ENCODE data around the gene GBA2. TPM values are rescaled to one million over a fixed set of nuclear protein-coding genes. Genes with fewer than 3 reads are reported as not detected.
A peak's percentile ranks its signal among the peaks of the same experiment; 100 is the strongest.

The GBA2 gene
- total RNA-seq, 1 experiment from 2014 or later, result 63.6 TPM

DNA sequence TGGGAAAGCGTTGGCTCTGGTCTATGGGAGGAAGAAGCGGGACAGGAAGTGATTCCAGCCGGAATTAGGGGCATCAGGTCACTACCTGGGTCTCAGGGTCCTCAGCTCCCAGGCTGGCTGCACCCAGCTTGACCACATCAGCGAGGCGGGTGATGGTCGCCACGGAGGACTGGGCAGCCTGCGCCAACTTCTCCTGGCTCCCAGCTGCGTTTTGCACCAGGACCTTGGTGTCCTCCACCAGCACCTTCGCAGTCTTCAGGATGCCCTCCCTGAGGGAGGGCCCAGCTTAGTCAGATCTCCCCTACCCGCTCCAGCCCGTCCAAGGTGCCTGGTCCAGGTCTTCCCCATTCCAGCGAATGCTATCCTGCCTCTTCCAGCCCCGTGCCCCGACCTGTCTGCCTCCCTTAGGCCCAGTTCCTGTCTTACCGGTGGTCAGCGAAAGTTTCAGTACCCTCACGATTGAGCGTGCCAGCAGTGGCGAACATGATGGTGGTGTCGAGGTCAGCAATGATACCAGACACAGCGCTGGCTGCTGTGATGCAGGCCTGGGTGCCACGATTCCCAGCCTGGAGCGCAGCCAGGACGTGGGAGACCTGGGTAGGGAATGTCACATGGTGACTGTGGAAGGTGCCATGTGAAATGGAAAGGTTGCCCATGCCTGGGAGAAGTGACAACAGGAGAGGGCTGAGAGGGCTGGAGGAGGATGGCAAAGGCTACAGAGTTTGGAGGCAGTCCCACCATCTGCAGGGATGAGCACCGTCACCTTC, 44.9 kb downstream of the GBA2 start:
- Histone ChIP-seq H4K20me1 (ENCODE audit: insufficient read depth) (no peaks in the 10 kb centered on the region), H3K4me2 (ENCODE audit: low read length) (no peak overlapping the region), H3K27me3 (ENCODE audit: insufficient read depth, low read length) (no peaks in the 10 kb centered on the region), H3K4me3 (replicated peaks in 1 of 2; ENCODE audit: low read depth in 1 of 2, low read length in 2 of 2) (no peak overlapping the region), H2AFZ (ENCODE audit: low read depth, low read length, poor library complexity, severe bottlenecking) (no peak overlapping the region), H3K9ac (ENCODE audit: low read length) (no peak overlapping the region), H3K9me3 (ENCODE audit: control insufficient read depth in 1 of 2, insufficient read depth in 1 of 2, low read depth in 1 of 2, low read length in 2 of 2) (no peaks in the 10 kb centered on the region), H3K9me2 (ENCODE audit: insufficient read depth) (no peaks in the 10 kb centered on the region), H3K79me2 (ENCODE audit: insufficient read depth, low read length) (no peaks in the 10 kb centered on the region), H3K4me1 (ENCODE audit: control insufficient read depth in 1 of 2, insufficient read depth in 2 of 2, low read length in 2 of 2) (no peaks in the 10 kb centered on the region), H3K27ac (ENCODE audit: low read depth, low read length) (no peak overlapping the region), H3K36me3 (ENCODE audit: control insufficient read depth in 1 of 2, insufficient read depth in 2 of 2, low read length in 2 of 2) (peaks cover 65 to 80% of the 10 kb centered on the region in 2 experiments)
- TF ChIP-seq ZNF274 (IDR thresholded peaks at IDR 0.05; ENCODE audit: low read depth, low read length) (no peak), CBX3 (IDR thresholded peaks at IDR 0.05; ENCODE audit: low read depth) (no peak), SP1 (IDR thresholded peaks at IDR 0.05; ENCODE audit: low read depth) (no peak), JUND (IDR thresholded peaks at IDR 0.05) (no peak)
- TF ChIP-seq, protein P1, sequence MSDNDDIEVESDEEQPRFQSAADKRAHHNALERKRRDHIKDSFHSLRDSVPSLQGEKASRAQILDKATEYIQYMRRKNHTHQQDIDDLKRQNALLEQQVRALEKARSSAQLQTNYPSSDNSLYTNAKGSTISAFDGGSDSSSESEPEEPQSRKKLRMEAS (IDR thresholded peaks at IDR 0.05), result no peak
- TF ChIP-seq, protein P2, sequence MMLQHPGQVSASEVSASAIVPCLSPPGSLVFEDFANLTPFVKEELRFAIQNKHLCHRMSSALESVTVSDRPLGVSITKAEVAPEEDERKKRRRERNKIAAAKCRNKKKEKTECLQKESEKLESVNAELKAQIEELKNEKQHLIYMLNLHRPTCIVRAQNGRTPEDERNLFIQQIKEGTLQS (IDR thresholded peaks at IDR 0.05), result no peak
- DNase-seq (ENCODE audit: low read depth, low spot score) (no peak), ATAC-seq (no peak)
- intact Hi-C loops (cut with micrococcal nuclease), result no loop called here
- BruUV-seq (replicated peaks), result TSS peak; percentile 44
- ChIA-PET RAD21 (ENCODE audit: low non-redundant PET in 1 of 2, low total read pairs in 2 of 2, uncharacterized antibody in 2 of 2, unreplicated experiment in 2 of 2) (no interaction called here), CTCF (no interaction called here), POLR2A (no interaction called here)

DNA sequence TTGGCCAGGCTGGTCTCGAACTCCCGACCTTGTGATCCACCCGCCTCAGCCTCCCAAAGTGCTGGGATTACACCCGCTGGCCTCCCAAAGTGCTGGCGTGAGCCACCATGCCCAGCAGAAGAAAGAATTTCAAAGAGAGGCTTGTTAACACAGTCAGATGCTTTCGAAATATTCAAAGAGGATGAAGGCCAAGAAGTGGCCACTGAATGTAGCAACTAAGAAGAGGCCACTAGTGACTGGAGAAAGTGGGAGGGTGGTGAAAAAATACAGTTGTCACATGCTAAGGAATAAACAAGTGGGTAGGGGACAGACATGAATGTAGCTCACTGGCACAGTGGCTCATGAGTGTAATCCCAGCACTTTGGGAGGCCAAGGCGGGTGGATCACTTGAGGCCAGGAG, 46.3 kb downstream of the GBA2 start:
- Histone ChIP-seq H3K4me3 (replicated peaks in 1 of 2; ENCODE audit: low read depth in 1 of 2, low read length in 2 of 2) (no peak overlapping the region), H3K9me2 (ENCODE audit: insufficient read depth) (no peaks in the 10 kb centered on the region), H3K9ac (ENCODE audit: low read length) (no peak overlapping the region), H3K4me1 (ENCODE audit: control insufficient read depth in 1 of 2, insufficient read depth in 2 of 2, low read length in 2 of 2) (no peaks in the 10 kb centered on the region), H2AFZ (ENCODE audit: low read depth, low read length, poor library complexity, severe bottlenecking) (no peak overlapping the region), H3K36me3 (ENCODE audit: control insufficient read depth in 1 of 2, insufficient read depth in 2 of 2, low read length in 2 of 2) (peaks cover 64 to 86% of the 10 kb centered on the region in 2 experiments), H3K79me2 (ENCODE audit: insufficient read depth, low read length) (no peaks in the 10 kb centered on the region), H3K9me3 (ENCODE audit: control insufficient read depth in 1 of 2, insufficient read depth in 1 of 2, low read depth in 1 of 2, low read length in 2 of 2) (no peaks in the 10 kb centered on the region), H4K20me1 (ENCODE audit: insufficient read depth) (no peaks in the 10 kb centered on the region), H3K27me3 (ENCODE audit: insufficient read depth, low read length) (no peaks in the 10 kb centered on the region), H3K4me2 (ENCODE audit: low read length) (no peak overlapping the region), H3K27ac (ENCODE audit: low read depth, low read length) (no peak overlapping the region)
- intact Hi-C loops (cut with micrococcal nuclease), result no loop called here
- BruUV-seq (replicated peaks), result no TSS peak
- CTCF ChIA-PET, result no interaction called here
- DNase-seq (ENCODE audit: low read depth, low spot score) (no peak), ATAC-seq (no peak)
- RAD21 ChIA-PET (ENCODE audit: low non-redundant PET in 1 of 2, low total read pairs in 2 of 2, uncharacterized antibody in 2 of 2, unreplicated experiment in 2 of 2), result no interaction called here
- POLR2A ChIA-PET, result no interaction called here
- TF ChIP-seq EGR1 (IDR thresholded peaks at IDR 0.05; ENCODE audit: low read depth) (no peak), JUND (IDR thresholded peaks at IDR 0.05) (no peak), ZNF274 (IDR thresholded peaks at IDR 0.05; ENCODE audit: low read depth, low read length) (no peak), CBX3 (IDR thresholded peaks at IDR 0.05; ENCODE audit: low read depth) (no peak)
- TF ChIP-seq, protein P2 (IDR thresholded peaks at IDR 0.05), result no peak
